ENCODE results near the gene JCHAIN.
"Not testable (repeated sequence)": the region's sequence is repeated elsewhere in the genome, so short reads cannot be mapped to it uniquely, and the experiment has no call there.

JCHAIN gene

GRCh38 chr4:70688795-70689231 is 22.5 kb upstream of the JCHAIN start:
- DNase-seq (ENCODE audit: low read depth): no peak

GRCh38 chr4:70687821-70688794 is 21.8 kb upstream of the JCHAIN start, which contains the start of gene UTP3:
UTP3 (plus strand) TSS chr4:70688532; CDS start chr4:70688678, 146 bp downstream.
- DNase-seq (ENCODE audit: low read depth): peak; percentile 91

- DNase-seq (ENCODE audit: low read depth): no peak
Measured at GRCh38 chr4:70687392-70687791, 21.1 kb upstream of the JCHAIN start.

GRCh38 chr4:70682142-70682541 is 15.8 kb upstream of the JCHAIN start:
- not testable (repeated sequence) for DNase-seq (ENCODE audit: low read depth)

- no peak for DNase-seq (ENCODE audit: low read depth)
Measured at GRCh38 chr4:70681704-70682103, 15.4 kb upstream of the JCHAIN start.

GRCh38 chr4:70680934-70681333 is 14.6 kb upstream of the JCHAIN start:
- no peak for DNase-seq (ENCODE audit: low read depth)

GRCh38 chr4:70678383-70678999 is 12.2 kb upstream of the JCHAIN start:
- no peak for DNase-seq (ENCODE audit: low read depth)

GRCh38 chr4:70676554-70677090 is 10.3 kb upstream of the JCHAIN start:
- DNase-seq (ENCODE audit: low read depth): no peak

GRCh38 chr4:70674731-70675130 is 8.4 kb upstream of the JCHAIN start:
- no peak for DNase-seq (ENCODE audit: low read depth)

- no peak for DNase-seq (ENCODE audit: low read depth)
Measured at GRCh38 chr4:70674191-70674590, 7.9 kb upstream of the JCHAIN start.

- DNase-seq (ENCODE audit: low read depth): no peak
Measured at GRCh38 chr4:70671091-70671490, 4.8 kb upstream of the JCHAIN start.

GRCh38 chr4:70670332-70671014 is 4.2 kb upstream of the JCHAIN start:
- no peak for DNase-seq (ENCODE audit: low read depth)

GRCh38 chr4:70667740-70668535 is 1.6 kb upstream of the JCHAIN start:
- no peak for DNase-seq (ENCODE audit: low read depth)

- DNase-seq (ENCODE audit: low read depth): not testable (repeated sequence)
Measured at GRCh38 chr4:70661309-70661922, 4.9 kb downstream of the JCHAIN start.

GRCh38 chr4:70660106-70660505 is 6.2 kb downstream of the JCHAIN start:
- DNase-seq (ENCODE audit: low read depth): no peak

GRCh38 chr4:70658418-70658817 is 7.9 kb downstream of the JCHAIN start:
- DNase-seq (ENCODE audit: low read depth): no peak

GRCh38 chr4:70657326-70657725 is 9.0 kb downstream of the JCHAIN start:
- no peak for DNase-seq (ENCODE audit: low read depth)

GRCh38 chr4:70654605-70655011 is 11.7 kb downstream of the JCHAIN start:
- no peak for DNase-seq (ENCODE audit: low read depth)

GRCh38 chr4:70651864-70652506 is 14.3 kb downstream of the JCHAIN start:
- no peak for DNase-seq (ENCODE audit: low read depth)

GRCh38 chr4:70650741-70651140 is 15.6 kb downstream of the JCHAIN start:
- not testable (repeated sequence) for DNase-seq (ENCODE audit: low read depth)

Measured in stimulated activated CD8-positive, alpha-beta memory T cell treated with anti-CD3 and anti-CD28 coated beads, Interleukin-4, amount 100 ng/mL, for 24 hours (primary cell).